HG03139 (cell line): ENCODE data around the gene BAD.
"Not testable (repeated sequence)": the region's sequence is repeated elsewhere in the genome, so short reads cannot be mapped to it uniquely, and the experiment has no call there.

Source experiments
- ATAC-seq: cut with Tn5 transposase; IDR thresholded peaks from one replicate; pipeline ENCODE4 v1.9.1; 2021; ENCODE audit not compliant: unreplicated experiment

The BAD gene

DNA sequence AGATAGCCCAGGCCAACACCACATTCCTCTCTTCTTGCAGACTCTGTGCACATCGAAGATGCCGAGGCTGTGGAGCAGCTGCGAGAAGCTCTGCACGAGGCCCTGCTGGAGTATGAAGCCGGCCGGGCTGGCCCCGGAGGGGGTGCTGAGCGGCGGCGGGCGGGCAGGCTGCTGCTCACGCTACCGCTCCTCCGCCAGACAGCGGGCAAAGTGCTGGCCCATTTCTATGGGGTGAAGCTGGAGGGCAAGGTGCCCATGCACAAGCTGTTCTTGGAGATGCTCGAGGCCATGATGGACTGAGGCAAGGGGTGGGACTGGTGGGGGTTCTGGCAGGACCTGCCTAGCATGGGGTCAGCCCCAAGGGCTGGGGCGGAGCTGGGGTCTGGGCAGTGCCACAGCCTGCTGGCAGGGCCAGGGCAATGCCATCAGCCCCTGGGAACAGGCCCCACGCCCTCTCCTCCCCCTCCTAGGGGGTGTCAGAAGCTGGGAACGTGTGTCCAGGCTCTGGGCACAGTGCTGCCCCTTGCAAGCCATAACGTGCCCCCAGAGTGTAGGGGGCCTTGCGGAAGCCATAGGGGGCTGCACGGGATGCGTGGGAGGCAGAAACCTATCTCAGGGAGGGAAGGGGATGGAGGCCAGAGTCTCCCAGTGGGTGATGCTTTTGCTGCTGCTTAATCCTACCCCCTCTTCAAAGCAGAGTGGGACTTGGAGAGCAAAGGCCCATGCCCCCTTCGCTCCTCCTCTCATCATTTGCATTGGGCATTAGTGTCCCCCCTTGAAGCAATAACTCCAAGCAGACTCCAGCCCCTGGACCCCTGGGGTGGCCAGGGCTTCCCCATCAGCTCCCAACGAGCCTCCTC lies 31.4 kb upstream of the BAD start:
- not testable (repeated sequence) for ATAC-seq

DNA sequence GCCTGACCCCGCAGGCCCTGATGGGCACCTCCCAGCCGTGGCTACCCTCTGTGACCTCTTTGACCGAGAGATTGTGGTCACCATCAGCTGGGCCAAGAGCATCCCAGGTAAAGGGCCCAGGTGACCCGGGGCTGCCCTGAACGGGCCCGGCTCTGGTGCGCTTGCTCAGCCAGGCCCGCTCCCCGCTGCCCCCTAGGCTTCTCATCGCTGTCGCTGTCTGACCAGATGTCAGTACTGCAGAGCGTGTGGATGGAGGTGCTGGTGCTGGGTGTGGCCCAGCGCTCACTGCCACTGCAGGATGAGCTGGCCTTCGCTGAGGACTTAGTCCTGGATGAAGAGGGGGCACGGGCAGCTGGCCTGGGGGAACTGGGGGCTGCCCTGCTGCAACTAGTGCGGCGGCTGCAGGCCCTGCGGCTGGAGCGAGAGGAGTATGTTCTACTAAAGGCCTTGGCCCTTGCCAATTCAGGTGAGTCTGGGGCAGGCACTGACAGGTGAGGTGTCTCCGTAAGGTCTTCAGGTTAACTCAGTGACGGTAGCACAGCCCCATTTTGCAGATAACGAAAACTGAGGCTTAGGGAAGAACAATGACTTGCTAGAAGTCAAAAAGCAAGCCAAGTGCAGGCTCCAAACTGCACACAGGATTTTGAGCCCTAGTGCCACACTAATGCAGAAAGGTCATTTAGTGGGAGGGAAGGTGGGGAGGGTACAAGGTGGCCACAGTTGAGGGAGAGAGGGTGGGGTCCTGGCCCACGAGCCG lies 30.5 kb upstream of the BAD start:
- no peak for ATAC-seq

- ATAC-seq: no peak
Measured at GRCh38 chr11:64314146-64314804, 29.8 kb upstream of the BAD start.

DNA sequence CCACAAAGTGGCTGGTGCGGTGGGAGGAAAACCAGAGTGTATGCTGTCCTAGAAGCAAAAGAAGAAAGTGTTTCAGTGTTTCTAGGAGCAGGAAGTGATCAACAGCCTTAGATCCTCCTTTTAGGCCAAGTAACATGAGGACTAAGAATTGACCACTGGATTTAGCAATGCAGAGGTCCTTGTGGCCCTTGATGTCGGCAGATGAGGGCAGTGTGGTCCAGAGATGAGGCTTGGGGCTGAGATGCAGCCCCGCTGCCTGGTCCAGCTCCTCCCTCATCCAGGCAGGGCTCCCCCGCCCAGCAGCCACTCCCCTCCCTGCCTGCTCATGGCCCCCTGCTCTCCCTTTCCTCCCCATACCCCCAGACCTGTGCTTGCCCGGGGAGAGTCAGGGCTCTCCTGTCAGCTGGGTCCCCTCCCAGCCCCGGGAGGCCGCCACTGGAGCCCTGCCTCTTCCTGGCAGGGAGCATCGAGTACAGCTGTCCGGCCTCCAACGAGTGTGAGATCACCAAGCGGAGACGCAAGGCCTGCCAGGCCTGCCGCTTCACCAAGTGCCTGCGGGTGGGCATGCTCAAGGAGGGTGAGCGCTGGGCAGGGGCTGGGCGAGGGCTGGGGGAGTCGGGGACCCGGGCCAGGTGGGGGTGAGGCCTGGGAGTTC lies 29.2 kb upstream of the BAD start:
- no peak for ATAC-seq

- ATAC-seq: no peak
Measured at GRCh38 chr11:64312947-64313346, 28.5 kb upstream of the BAD start.

DNA sequence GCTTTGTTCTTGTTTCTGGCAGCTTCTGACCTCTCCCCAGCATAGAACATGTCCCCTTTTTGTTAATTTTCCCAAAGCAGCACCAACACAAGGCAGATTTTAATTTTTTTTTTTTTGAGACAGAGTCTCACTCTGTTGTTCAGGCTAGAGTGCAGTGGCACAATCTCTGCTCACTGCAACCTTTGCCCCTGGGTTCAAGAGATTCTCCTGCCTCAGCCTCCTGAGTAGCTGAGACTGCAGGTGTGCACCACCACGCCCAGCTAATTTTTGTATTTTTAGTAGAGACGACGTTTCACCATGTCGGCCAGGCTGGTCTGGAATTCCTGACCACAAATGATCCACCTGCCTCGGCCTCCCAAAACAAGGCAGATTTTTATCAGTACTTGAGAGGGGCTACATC lies 23.3 kb upstream of the BAD start:
- ATAC-seq: not testable (repeated sequence)

DNA sequence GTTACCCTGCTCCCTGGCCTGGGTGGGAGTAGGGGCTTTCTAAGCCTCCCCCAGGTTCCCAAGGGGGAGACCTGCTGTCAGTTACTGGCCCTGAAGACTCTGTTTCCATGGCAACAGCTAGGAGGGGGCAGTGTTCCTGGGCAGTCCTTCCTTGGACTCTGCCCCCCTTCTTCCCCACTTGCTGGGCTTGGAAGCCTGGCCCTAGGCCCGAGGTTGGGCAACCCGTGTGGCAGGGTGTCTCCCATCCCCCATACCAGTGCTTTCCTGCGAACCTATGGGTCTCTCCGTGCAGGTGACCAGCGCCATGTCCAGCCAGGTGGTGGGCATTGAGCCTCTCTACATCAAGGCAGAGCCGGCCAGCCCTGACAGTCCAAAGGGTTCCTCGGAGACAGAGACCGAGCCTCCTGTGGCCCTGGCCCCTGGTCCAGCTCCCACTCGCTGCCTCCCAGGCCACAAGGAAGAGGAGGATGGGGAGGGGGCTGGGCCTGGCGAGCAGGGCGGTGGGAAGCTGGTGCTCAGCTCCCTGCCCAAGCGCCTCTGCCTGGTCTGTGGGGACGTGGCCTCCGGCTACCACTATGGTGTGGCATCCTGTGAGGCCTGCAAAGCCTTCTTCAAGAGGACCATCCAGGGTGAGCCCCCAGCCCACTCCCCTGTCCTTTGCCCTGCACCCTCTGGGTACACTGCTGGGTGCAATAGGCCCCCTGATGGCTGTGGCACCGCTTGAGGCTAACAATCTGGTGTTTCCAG lies 22.6 kb upstream of the BAD start:
- no peak for ATAC-seq

GRCh38 chr11:64306563-64306875 lies 22.1 kb upstream of the BAD start:
- no peak for ATAC-seq

DNA sequence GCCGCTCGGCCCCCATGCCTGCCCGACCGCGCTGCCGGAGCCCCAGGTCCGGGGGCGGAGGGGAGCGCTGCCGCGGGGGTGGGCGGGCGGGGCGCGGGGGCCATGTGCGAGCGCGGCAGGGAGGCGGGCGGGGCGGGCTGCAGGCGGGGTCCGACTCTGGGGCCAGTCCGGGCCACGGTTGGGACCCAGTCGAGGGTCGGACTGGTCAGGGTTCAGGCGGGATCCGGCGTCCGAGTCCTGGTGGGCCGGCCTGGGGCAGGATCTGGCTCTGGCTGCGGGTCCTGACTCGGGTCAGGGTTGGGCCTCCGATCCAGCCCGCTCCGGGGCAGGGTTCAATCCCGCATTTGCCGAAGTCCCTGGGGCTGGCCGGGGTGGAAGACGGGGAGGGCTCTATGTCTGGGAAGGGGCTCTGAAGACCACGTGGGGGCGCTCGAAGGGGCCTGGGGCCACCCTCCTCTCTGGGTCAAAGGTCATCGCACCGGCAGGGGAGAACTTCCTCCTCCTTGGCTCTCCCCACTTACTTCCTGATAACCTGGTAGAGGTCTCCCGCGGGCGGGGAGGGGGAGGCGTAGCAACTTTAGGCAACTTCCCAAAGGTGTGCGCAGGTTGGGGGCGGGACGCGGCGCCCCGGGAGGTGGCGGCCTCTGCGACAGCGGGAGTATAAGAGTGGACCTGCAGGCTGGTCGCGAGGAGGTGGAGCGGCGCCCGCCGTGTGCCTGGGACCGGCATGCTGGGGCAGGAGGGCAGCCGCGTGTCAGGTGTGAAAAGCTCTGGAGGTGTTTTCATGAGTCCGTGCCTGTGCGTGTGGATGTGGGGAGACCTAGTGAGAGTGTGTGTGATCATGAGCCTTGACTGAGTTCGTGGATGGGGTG lies 21.5 kb upstream of the BAD start:
- peak; percentile 26 for ATAC-seq

DNA sequence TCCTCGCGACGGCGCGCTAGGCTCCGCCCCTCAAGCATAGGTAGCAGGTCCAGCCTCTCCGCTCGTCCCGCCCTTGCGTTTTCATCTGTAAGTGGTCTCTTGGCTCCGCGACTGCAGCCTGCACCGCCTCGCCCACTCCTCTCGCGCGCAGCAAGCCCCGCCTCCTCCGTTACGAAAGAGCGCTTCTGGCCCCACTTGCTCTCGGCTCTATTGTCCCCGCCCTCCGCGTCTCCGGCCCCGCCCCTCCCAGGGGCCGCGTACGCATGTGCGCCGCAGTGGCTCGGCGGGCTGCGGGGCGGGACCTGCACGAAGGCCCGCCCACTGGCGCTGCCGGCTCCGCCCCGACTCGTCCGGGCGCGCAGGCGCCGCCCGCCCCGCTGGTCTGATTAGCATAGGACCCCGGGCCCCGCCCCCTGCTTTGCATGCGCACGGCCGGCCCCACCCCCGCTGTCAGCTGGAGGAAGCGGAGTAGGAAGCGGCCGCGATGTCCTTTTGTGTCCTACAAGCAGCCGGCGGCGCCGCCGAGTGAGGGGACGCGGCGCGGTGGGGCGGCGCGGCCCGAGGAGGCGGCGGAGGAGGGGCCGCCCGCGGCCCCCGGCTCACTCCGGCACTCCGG lies 20.7 kb upstream of the BAD start, which contains the start of gene ESRRA:
Gene ESRRA (plus strand): TSS at position 450 of the 616 bp plus-strand sequence. CDS start 1,656 bp downstream, outside the sequence.
- ATAC-seq: peak; percentile 63

DNA sequence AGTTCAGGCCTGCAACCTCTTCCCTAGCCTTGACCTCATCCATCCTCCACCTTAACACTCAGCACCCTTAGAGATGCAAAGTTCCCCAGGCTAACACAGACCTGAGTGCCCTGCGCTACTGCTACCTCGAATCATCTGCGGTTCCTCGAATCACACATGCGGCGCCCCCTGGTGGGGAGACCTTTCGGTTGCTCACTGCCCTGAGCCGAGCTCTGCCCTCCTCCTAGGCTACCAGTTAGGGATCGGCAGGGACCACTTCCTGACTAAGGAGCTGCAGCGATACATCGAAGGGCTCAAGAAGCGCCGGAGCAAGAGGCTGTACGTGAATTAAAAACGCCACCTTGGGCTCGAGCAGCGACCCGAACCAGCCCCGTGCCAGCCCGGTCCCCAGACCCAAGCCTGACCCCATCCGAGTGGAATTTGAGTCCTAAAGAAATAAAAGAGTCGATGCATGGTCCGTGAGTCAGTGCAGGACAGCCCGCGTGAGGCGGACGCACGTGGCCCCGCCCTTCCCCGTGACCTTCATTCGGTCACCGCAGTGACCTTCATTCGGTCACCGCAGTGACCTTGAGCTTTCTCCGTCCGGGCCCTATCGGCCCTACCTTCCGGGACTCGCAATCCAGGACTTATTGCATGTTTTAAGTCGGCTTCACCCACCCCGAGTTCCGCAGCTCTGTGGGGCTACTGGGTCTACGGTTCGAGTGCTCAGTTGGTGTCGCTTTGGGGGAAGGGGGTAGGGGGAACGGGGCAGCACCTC lies 20.0 kb upstream of the BAD start:
- ATAC-seq: peak; percentile 38

- no peak for ATAC-seq
Measured at GRCh38 chr11:64304032-64304315, 19.5 kb upstream of the BAD start.

DNA sequence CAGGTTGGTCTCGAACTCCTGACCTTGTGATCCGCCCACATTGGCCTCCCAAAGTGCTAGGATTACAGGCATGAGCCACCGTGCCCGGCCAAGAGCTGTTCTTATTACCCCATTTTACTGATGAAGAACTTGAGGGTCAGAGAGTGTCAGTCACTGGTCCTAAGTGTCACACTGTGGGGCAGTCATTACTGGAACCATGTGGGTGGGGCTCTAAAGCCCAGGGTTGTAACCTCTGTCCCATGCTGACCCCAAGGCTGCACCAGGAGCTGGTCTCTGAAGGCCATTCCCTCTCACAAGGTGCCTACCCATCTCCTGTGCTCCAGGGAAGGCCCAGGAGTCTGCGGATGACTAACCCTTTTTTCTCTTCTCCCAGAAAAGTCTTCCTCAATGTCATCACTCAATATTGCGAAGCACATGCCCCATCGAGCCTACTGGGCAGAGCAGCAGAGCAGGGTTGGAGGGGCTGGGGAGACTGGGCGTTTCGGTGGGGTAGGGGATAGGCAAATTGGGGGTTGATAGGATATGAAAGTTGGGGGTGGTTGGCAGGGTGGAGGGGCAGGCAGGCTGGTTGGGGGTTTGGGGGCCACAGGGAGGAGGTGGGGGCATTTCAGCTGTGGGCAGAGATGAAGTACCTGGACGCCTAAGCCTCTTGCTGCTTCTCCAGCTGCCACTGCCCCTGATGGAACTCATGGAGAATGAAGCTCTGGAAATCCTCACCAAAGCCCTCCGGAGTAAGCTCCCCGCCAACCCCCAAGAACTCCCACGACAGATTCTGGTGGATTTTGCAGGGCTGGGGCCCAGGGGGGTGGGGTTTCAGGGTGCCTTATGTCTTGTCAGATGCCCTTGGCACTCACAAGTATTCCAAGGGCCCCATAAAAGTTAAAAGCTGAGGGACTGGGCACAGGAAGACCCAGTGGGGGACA lies 18.9 kb upstream of the BAD start:
- no peak for ATAC-seq

GRCh38 chr11:64299847-64300648 lies 15.6 kb upstream of the BAD start, which contains the start of gene CATSPERZ:
CATSPERZ (plus strand) TSS chr11:64300358; CDS start chr11:64300411, 53 bp downstream.
- no peak for ATAC-seq

DNA sequence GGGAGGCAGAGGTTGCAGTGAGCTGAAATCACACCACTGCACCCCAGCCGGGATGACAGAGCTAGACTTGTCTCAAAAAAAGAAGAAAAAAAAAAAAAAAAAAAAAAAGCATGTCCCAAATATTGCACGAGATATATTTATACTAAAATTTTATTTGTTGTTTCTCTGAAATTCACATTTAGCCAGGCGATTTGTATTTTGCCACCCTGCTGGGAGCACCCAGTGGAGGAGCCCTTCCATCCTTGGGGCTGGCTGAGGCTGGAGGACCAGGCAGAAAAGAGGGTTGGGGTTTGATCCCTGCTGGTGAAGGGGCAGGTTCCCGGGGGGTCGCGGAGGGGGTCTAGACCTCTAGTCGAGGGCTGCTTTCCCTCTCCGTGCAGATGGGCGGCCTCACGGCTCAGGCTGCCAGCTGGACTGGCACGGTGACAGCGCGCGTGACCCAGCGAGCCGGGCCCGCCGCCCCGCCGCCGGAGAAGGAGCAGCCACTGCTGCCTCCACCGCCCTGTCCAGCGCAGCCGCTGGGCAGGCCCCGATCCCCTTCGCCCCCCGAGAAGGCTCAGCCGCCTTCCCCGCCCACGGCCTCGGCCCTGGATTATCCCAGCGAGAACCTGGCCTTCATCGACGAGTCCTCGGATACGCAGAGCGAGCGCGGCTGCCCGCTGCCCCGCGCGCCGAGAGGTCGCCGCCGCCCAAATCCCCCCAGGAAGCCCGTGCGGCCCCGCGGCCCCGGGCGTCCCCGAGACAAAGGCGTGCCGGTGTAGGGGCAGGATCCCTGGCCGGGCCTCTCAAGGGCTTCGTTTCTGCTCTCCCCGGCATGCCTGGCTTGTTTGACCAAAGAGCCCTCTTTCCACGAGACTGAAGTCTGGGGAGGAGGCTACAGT lies 14.7 kb upstream of the BAD start:
- ATAC-seq: no peak
